ENCODE data around the gene UFD1. TPM values are rescaled to one million over a fixed set of nuclear protein-coding genes. Genes with fewer than 3 reads are reported as not detected.

UFD1 gene
- total and polyA plus RNA-seq, 9 of the 15 experiments (the other 6 are each of a cell fraction or from before 2014, with no cell fraction given), result 238 to 645 (median 363) TPM

- TF ChIP-seq STAT6 (CRISPR knock-in tag; IDR thresholded peaks at IDR 0.05), result 0 out of 2 replicates have a peak, but pooled peaks have one; percentile 38
- TF ChIP-seq MXD1 (CRISPR knock-in tag; IDR thresholded peaks at IDR 0.05; ENCODE audit: borderline replicate concordance, poor library complexity, severe bottlenecking), result peak; percentile 36
- TF ChIP-seq PRPF4 (IDR thresholded peaks at IDR 0.05; ENCODE audit: insufficient read depth, low read depth, low read length, poor library complexity, severe bottlenecking), result no peak
- no peak for TF ChIP-seq GTF2F1 (IDR thresholded peaks at IDR 0.05; ENCODE audit: low read depth, low read length)
- no peak for TF ChIP-seq KLF16 (IDR thresholded peaks at IDR 0.05)
- no peak for TF ChIP-seq ARID1B (IDR thresholded peaks at IDR 0.05)
- no peak for TF ChIP-seq XRCC3 (IDR thresholded peaks at IDR 0.05)
- no peak for TF ChIP-seq MTA1 (IDR thresholded peaks at IDR 0.05; ENCODE audit: borderline replicate concordance)
- no peak for TF ChIP-seq MEIS2 (IDR thresholded peaks at IDR 0.05; ENCODE audit: partially characterized antibody)
- TF ChIP-seq MAFF (IDR thresholded peaks at IDR 0.05; ENCODE audit: low read length), result no peak
- peak; percentile 27 for TF ChIP-seq WHSC1 (IDR thresholded peaks at IDR 0.05; ENCODE audit: low read length)
- TF ChIP-seq GTF3C2 (IDR thresholded peaks at IDR 0.05; ENCODE audit: borderline replicate concordance, extremely low read depth, insufficient read length), result no peak
- peak; percentile 16 for TF ChIP-seq SETDB1 (IDR thresholded peaks at IDR 0.05; ENCODE audit: low read length)
- TF ChIP-seq TFE3 (CRISPR knock-in tag; IDR thresholded peaks at IDR 0.05), result no peak
- TF ChIP-seq ZNF780A (CRISPR knock-in tag; IDR thresholded peaks at IDR 0.05), result no peak
- TF ChIP-seq ZFP36 (IDR thresholded peaks at IDR 0.05; ENCODE audit: low read depth, low read length, partially characterized antibody), result no peak
- TF ChIP-seq FOXJ2 (tag; IDR thresholded peaks at IDR 0.05), result no peak
- no peak for TF ChIP-seq MCM5 (IDR thresholded peaks at IDR 0.05; ENCODE audit: low read depth)
- no peak for TF ChIP-seq NFYB (IDR thresholded peaks at IDR 0.05; ENCODE audit: extremely low read depth, insufficient read length)
- no peak for TF ChIP-seq USF1 (CRISPR knock-in tag; IDR thresholded peaks at IDR 0.05)
Observed at GRCh38 chr22:19422440-19423301, 56.3 kb downstream of the UFD1 start (continued).
